GM11168 (cell line): ENCODE results near the gene TBC1D5.
"Not testable (repeated sequence)": the region's sequence is repeated elsewhere in the genome, so short reads cannot be mapped to it uniquely, and the experiment has no call there.

Experiments
- in situ Hi-C: fragments of 300-500 bp; cut with MboI; formaldehyde crosslinking; loops from one replicate; pipeline ENCODE4 v1.12.0; 2022; ENCODE audit warnings: low sequenced_read_pairs; ENCODE audit not compliant: unreplicated experiment

TBC1D5 gene

GRCh38 chr3:17749705-17750293 lies 7.4 kb upstream of the TBC1D5 start:
- in situ Hi-C loops: no loop called here

- in situ Hi-C loops: no loop called here
Measured at GRCh38 chr3:17749281-17749680, 6.8 kb upstream of the TBC1D5 start.

- in situ Hi-C loops: no loop called here
Measured at GRCh38 chr3:17747890-17748247, 5.4 kb upstream of the TBC1D5 start.

DNA sequence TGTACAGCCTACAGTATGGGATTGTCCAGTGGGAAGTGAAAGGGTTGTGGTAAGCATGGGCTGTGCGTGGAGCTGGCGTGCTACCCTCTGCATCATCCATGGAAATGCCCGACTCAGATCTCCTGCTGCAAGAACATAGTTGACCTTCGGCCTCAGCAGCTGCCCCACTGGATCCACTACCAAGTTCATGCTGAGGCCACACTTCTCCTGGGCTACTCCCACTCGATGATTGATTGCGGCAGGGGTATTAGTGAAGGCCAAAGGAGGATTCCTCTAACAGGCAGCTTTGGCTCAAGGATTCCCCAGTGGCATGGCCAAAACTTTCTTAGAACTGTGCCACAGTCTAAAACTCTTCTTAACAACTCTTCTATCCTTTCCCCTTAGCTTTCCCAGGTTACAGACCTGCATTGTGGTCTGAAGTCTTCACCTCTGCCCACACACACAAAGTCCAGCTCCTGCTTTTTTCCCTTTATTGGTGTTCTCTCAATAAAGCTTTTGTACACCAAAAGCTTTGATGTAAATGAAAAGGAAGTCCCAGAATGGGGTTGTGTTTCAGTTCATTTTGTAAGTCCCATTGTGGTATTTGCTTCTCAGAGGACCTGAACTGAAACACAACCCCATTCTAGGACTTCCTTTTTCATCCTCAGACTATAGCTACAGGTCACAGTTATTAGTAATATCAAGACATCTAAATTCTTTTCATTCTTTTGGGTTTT lies 4.9 kb upstream of the TBC1D5 start:
- in situ Hi-C loops: no loop called here

GRCh38 chr3:17745894-17746293 lies 3.5 kb upstream of the TBC1D5 start:
- in situ Hi-C loops: no loop called here

- in situ Hi-C loops: no loop called here
Measured at GRCh38 chr3:17745301-17745700, 2.9 kb upstream of the TBC1D5 start.

DNA sequence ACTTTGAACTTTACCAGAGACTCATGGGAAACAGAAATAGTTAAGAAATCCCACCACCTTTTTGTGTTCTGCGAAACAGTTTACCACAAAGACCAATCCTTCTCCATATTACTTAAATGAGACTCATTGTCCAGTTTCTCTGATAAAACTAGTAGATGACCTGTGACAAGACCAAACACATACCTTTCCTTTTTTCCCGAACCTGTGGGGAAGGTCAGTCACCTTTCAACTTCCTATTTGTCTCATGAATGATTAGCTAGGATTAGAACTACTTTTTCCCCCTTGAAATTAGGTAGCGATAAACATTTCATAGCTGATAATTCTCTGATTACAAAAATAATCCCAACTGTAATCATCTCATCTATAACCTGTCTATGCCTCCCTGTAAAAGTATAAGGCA lies 2.3 kb upstream of the TBC1D5 start:
- in situ Hi-C loops: no loop called here

GRCh38 chr3:17743658-17743995 lies 1.2 kb upstream of the TBC1D5 start:
- in situ Hi-C loops: no loop called here

- in situ Hi-C loops: no loop called here
Measured at GRCh38 chr3:17742880-17743657, 638 bp upstream of the TBC1D5 start.

- in situ Hi-C loops: no loop called here
Measured at GRCh38 chr3:17741621-17742101, 770 bp downstream of the TBC1D5 start.

- in situ Hi-C loops: no loop called here
Measured at GRCh38 chr3:17740721-17741141, 1.7 kb downstream of the TBC1D5 start.

- in situ Hi-C loops: no loop called here
Measured at GRCh38 chr3:17738921-17739320, 3.5 kb downstream of the TBC1D5 start.

DNA sequence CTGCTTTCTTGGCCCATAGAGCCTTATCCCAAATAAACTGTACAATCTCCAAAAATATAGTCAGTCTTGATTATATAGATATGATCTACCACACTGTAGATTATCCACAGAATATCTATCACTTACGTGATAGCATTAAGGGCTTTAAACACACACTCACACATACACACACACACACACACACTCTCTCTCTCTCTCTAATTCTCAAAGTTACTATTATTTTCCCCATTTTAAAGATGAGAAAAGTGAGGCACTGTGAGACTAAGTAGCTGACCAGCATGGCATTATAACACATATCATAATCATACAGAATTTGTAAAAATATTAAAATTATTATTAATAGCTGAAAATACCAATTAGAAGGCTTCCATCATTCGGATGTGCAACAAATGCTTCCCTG lies 4.2 kb downstream of the TBC1D5 start:
- in situ Hi-C loops: no loop called here

DNA sequence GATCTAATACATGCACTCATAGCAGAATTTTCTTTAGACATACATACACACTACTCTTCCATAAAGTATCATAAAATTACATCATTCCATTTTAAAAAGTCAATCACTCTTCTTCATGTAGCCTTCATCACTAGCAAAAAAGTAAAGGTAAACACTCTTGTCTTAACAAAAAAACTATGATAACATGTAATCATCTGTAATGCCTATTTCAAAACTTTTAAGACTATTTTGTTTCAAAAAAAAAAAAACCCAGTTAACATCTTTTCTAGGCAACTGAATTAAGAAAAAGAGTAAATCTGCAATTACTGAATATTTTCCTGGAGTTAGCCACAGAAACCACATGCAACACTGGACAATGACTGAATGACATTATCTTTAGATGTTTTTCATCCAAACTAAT lies 4.8 kb downstream of the TBC1D5 start:
- in situ Hi-C loops: no loop called here

DNA sequence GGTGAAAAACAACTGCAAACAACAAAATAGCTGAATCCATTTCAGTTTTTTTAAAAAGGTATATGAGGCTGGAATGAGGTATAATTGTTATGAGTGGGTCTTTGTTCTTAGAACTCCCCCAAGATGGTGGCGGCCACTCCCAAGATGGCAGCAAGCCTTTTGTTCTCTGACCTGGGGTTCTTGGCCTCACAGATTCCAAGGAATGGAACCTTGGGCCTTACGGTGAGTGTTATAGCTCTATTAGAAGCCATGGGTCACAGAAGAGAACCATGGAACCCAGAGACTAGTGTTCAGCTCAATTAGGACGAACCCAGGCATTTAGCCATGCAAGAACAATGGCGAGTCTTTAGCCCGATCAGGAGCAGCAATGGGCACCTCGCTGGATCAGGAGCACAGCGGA lies 7.1 kb downstream of the TBC1D5 start:
- in situ Hi-C loops: not testable (repeated sequence)

GRCh38 chr3:17733768-17734167 lies 8.7 kb downstream of the TBC1D5 start:
- in situ Hi-C loops: no loop called here

GRCh38 chr3:17733215-17733614 lies 9.2 kb downstream of the TBC1D5 start:
- in situ Hi-C loops: no loop called here

DNA sequence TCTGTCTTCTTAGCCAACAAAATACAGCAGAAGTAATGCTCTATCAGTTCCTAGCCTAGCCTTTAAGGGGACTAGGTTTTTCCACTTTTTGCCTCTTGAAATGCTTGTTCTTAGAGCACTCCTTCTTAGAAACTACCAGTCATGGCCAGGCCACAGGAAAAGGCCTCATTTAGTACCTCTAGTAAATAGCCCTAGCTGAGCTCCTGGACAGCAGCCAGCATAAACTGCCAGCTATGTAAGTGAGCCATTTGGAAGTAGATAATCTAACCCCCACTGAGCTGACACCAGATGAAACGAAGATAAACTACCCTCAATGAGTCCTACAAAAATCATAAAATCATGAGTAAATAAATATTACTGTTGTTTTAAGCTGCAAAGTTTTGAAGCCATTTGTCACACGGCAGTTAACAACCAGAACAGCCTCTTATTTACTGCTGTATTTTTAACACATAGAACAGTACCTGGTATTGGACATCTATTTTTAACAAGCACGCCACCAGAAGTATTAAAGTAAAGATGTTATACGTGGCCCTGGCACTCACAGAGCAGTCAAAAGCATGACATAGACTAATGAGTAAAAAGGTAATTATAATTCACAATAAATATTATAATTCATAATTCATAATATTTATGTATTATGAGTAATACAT lies 12.0 kb downstream of the TBC1D5 start:
- in situ Hi-C loops: no loop called here

DNA sequence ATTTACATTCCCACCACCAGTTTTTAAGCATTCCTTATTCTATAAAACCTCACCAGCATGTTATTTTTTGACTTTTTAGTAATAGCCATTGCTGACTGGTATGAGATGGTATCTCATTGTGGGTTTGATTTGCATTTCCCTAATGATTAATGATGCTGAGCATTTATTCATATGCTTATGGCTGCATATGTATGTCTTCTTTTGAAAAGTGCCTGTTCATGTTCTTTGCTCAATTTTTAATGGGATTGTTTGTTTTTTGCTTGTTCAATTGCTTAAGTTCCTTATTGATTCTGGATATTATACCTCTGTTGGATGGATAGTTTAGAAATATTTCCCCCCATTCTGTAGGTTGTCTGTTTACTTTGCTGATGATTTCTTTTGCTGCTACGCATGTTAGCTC lies 16.1 kb downstream of the TBC1D5 start:
- in situ Hi-C loops: no loop called here

DNA sequence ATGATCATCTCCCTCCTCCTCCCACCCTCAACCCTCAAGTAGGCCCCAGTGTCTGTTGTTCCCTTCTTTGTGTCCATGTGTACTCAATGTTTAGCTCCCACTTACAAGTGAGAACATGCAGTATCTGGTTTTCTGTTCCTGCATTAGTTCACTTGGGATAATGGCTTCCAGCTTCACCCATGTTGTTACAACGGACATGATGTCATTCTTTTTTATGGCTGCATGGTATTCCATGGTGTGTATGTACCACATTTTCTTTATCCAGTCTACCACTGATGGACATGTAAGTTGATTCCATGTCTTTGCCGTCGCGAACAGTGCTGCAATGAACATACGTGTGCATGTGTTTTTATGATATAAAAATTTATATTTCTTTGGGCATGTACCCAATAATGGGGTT lies 16.6 kb downstream of the TBC1D5 start:
- in situ Hi-C loops: not testable (repeated sequence)

DNA sequence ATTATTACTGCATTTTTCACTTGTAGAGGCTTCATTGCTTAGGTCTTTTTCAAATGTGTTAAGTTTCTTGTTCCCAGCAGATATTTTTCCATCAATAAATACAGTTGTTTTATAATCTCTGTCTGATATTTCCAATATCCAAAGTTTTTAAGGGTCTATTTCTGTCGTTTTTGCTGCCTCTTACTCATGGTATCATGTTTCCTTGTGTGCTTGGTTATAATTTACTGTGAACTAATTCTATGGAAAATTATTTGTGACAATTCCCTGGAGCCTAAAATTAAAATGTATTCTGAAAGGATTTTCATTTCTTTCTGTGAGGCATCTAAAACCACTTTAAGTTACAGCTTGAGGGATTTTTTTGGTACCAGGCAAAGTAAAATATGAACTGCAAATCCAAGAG lies 17.5 kb downstream of the TBC1D5 start:
- in situ Hi-C loops: no loop called here
